HG03045 (cell line): Measurements from ENCODE around the gene SMARCC1.

Source experiments
- ATAC-seq: cut with Tn5 transposase; IDR thresholded peaks from one replicate; pipeline ENCODE4 v1.9.1; 2021; ENCODE audit warnings: mild to moderate bottlenecking, moderate library complexity; ENCODE audit not compliant: unreplicated experiment

SMARCC1 gene

GRCh38 chr3:47705391-47705790 lies 76.3 kb downstream of the SMARCC1 start:
- no peak for ATAC-seq

- no peak for ATAC-seq
Observed at GRCh38 chr3:47704237-47704612, 77.5 kb downstream of the SMARCC1 start.

GRCh38 chr3:47701388-47701787 lies 80.3 kb downstream of the SMARCC1 start:
- no peak for ATAC-seq

- no peak for ATAC-seq
Observed at GRCh38 chr3:47692158-47692557, 89.5 kb downstream of the SMARCC1 start.

- ATAC-seq: no peak
Observed at GRCh38 chr3:47688488-47688887, 93.2 kb downstream of the SMARCC1 start.

- ATAC-seq: no peak
Observed at GRCh38 chr3:47685037-47685436, 96.7 kb downstream of the SMARCC1 start.

- no peak for ATAC-seq
Observed at GRCh38 chr3:47681016-47681415, 100.7 kb downstream of the SMARCC1 start.

- ATAC-seq: no peak
Observed at GRCh38 chr3:47678446-47679338, 103.0 kb downstream of the SMARCC1 start.

- ATAC-seq: no peak
Observed at GRCh38 chr3:47669026-47669749, 112.5 kb downstream of the SMARCC1 start.

GRCh38 chr3:47666118-47666517 lies 115.6 kb downstream of the SMARCC1 start:
- no peak for ATAC-seq

- ATAC-seq: no peak
Observed at GRCh38 chr3:47664519-47664918, 117.2 kb downstream of the SMARCC1 start.

- ATAC-seq: no peak
Observed at GRCh38 chr3:47663630-47664240, 118.0 kb downstream of the SMARCC1 start.

- no peak for ATAC-seq
Observed at GRCh38 chr3:47661121-47661752, 120.5 kb downstream of the SMARCC1 start.

GRCh38 chr3:47658444-47658843 lies 123.2 kb downstream of the SMARCC1 start:
- ATAC-seq: no peak

- ATAC-seq: no peak
Observed at GRCh38 chr3:47652142-47652541, 129.6 kb downstream of the SMARCC1 start.

- no peak for ATAC-seq
Observed at GRCh38 chr3:47650294-47650693, 131.4 kb downstream of the SMARCC1 start.

GRCh38 chr3:47647550-47647949 lies 134.1 kb downstream of the SMARCC1 start:
- no peak for ATAC-seq

- ATAC-seq: no peak
Observed at GRCh38 chr3:47646362-47646761, 135.3 kb downstream of the SMARCC1 start.

GRCh38 chr3:47645551-47645950 lies 136.1 kb downstream of the SMARCC1 start:
- ATAC-seq: no peak

- no peak for ATAC-seq
Observed at GRCh38 chr3:47643092-47643491, 138.6 kb downstream of the SMARCC1 start.

GRCh38 chr3:47641739-47642138 lies 140.0 kb downstream of the SMARCC1 start:
- ATAC-seq: no peak
